Mucosa of gallbladder (tissue), 1 donor: Measurements from ENCODE around the gene UGT2B11. TPM values are rescaled to one million over a fixed set of nuclear protein-coding genes. Genes with fewer than 3 reads are reported as not detected.
A peak's percentile ranks its signal among the peaks of the same experiment; 100 is the strongest.
"Not testable (repeated sequence)": the region's sequence is repeated elsewhere in the genome, so short reads cannot be mapped to it uniquely, and the experiment has no call there.

Experiments
- DNase-seq: peaks from one replicate; pipeline ENCODE4 v3.0.0-alpha.2; 2020; ENCODE audit warnings: low spot score
- total RNA-seq: library from RNA; stranded (reverse); gene quantifications from one replicate; pipeline ENCODE4 v1.2.1, GENCODE V29; 2021
- donor health status: DM: no; HTN: no; CAD: no.

The UGT2B11 gene
- 26.2 TPM for total RNA-seq

DNA sequence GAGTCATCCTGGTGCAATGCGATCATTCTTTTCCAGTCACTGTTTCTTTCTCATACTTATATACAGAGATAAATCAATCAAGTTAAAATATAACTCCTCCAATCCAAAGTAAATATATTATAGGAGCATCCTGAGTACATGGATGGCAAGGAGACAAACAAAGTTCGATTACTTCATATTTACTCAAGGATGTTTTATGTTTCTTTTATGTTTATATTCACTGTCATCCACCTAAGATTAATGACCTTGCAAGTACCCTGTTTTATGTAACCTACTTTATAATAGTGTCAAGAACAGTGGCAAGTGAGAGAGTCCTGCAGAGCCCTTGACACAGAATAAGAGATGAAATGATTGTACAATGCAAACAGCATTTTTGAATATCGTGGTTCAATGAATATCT lies at the start of gene UGT2B11:
TSS of gene UGT2B11 (minus strand) at position 33 of the 400 bp plus-strand sequence. CDS start at position 7, 26 bp downstream.
- no peak for DNase-seq

DNA sequence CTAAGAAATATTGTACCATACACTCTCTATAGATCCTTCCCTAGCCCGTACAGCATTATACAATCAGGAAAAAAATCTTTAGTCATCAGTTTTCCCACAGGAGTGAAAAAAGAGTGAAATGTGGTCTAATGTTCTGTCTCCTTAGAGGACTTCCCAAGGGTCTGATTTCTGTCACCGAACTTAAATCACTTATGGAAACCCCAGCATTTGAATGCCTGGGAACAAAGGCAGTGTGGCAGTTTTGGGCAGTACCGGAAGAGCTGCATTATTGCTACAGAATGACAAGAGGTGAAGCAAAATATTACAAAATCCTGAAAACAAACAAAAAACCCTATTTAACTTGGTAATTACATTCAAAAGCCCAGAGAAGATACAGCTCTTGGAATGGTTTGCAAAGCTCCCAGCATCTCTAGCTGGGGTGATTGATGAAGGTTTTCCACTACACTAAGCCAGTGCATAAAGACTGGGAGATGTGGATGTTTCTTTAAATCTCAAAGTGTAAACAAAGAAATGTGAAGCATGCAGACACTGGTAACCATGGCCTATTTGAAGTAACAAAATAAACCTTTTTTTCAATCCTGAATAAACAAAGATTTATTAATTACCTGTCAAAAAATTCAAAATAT lies 38.7 kb upstream of the UGT2B11 start:
- not testable (repeated sequence) for DNase-seq

GRCh38 chr4:69250884-69251283 lies 36.3 kb upstream of the UGT2B11 start:
- DNase-seq, result not testable (repeated sequence)

GRCh38 chr4:69242562-69243240 lies 28.2 kb upstream of the UGT2B11 start:
- DNase-seq, result not testable (repeated sequence)

DNA sequence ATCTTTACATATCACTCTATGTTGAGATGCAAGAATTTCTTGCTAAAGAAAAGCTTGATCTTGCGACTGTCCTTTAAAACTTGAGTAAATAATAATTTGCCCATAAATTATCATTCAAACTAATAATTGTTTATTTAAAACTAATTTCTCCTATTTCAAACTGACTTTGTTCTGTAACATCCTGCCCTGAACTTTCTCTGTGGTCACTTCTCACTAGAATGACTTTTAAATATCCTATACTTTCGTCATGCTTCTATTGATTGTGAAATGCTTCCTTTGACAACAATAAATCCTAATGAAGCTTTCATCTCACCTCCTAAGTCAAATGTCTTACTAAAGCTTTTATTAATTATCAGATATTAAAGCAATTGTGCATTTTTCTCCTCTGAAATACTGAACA lies 27.2 kb upstream of the UGT2B11 start:
- DNase-seq, result not testable (repeated sequence)

DNA sequence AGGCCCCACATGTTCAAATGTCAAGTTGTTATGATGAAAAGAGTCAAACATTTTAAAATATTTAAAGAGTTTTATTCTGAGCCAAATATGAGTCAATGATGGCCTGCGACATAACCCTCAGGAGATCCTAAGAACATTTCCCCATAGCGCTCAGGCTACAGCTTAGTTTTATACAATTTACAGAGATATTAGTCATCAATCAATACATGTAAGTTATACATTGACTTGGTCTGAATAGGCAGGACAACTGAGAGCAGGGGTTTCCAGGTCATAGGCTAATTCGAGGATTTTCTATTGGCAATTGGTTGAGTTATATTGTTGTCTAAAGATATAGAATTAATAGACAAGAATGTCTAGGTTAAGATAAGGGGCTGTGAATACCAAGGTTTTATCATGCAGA lies 26.2 kb upstream of the UGT2B11 start:
- DNase-seq, result peak; percentile 32

DNA sequence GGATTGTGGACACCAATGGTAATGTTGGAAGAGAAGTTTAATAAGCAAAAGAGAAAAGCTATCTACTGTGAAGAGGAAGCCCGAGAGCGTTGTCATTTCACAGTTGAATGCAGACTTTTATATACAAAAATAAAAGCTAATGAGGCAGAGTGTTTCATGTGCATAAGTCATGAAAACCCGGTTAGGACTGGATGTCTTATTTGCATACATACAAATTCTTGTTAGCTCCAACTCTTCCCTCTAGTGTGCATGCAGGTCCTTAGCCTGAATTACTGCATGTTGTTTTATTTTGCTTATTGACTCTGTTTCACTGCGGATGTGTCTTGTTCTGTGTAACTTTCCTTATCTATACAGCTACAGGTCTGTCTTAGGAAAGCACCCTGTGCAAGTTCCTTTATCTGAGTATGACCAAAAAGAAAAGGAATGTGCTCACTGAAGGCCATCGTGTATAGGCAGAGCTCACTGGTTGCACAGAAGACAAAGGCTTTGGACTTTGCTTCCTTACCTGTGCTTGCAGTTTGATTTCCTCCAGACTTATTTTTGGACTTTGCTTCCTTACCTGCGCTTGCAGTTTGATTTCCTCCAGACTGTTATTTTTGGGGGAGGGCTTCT lies 25.1 kb upstream of the UGT2B11 start:
- peak; percentile 69 for DNase-seq

DNA sequence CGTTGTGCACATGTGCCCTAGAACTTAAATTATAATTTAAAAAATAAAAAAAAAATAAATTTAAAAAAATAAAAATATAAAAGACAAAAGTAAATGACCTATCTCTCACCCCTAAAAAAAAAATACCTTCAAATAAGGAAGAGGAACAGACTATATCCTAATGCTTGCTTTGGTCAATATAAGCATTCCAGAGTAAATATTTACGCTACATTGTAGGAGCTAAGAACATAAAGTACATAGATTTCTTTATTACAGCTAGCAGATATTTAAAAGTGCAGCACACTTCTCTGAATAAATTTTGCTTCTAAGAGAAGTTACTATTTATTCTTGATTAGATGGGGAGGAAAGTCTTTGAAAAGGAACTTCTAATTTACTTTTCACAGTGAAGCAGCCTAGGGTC lies 24.5 kb upstream of the UGT2B11 start:
- DNase-seq, result no peak

- no peak for DNase-seq
These were observed 10.3 kb upstream of the UGT2B11 start for GRCh38 chr4:69224891-69225290.

- not testable (repeated sequence) for DNase-seq
These were observed 8.7 kb upstream of the UGT2B11 start for GRCh38 chr4:69223277-69223676.

DNA sequence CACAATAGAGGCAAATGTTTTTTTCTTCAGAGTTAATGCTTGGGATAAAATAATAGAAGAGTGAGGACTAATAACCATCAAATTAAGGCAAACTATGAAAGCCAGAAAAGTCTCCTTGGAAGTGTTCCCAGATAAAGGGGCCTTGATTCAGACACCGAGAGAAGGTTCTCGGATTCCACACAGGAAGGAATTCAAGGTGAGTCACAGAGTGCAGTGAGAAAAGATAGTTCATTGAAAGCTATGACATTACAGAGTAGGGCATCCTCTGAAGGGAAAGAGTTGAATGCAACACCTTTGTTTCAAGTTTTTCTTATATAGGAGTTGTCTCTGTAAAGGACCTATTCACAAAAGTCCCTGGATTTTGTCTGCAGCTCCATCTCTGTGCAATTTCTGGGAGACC lies 3.9 kb upstream of the UGT2B11 start:
- not testable (repeated sequence) for DNase-seq

DNA sequence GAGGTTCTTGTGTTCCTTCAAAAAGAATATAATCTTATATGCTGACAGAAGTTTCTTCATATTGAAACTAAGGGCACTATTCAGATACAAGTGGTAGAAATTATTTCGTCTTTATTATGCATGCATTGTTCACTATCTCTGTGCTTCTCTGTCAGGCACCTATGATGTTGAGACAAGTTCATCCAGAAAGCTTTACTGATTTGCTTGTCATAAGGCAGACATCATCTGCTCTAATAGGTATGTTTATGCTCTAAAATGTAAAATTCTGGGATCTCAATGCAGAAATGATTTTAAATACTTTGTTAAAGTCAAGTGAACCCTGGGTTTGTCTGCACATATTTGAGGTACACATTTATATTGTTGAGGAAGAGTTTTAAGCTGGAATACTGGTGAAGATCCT lies 3.6 kb downstream of the UGT2B11 start:
- DNase-seq, result no peak

DNA sequence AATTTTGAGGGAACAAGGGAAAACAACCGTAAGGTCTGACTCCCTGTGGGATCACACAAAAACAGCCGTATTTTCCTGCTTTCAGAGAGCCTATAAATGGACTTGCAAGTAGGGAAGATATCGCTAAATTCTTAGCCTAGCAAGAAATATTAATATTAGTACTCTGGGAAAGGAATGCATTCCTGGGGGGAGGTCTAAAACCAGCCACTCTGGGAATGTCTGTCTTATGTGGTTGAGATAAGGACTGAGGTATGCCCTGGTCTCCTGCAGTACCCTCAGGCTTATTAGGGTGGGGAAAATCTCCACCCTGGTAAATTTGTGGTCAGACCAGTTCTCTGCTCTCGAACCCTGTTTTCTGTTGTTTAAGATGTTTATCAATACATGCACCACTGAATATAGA lies 16.0 kb downstream of the UGT2B11 start:
- not testable (repeated sequence) for DNase-seq

GRCh38 chr4:69196209-69196965 lies 18.2 kb downstream of the UGT2B11 start:
- no peak for DNase-seq

DNA sequence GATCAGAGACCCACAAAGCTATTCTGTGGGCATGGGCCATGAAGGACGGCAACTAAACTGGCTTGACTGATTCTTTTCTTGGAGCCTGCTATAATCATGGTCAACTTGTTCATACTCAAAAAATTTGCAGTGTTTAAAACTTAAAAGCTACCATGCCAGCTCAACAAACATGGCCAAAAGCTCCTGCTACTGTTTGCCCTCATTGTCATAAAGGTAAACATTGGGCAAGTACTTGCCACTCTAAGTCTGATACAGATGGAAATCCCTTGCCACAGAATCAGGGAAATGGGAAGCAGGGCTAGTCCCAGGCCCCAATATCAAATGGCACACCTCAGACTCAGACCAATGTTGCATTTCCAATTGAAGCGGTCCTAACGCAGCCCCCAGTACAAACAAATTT lies 20.4 kb downstream of the UGT2B11 start:
- DNase-seq, result no peak

GRCh38 chr4:69191905-69192304 lies 22.6 kb downstream of the UGT2B11 start:
- not testable (repeated sequence) for DNase-seq

GRCh38 chr4:69190621-69191020 lies 23.9 kb downstream of the UGT2B11 start:
- not testable (repeated sequence) for DNase-seq

GRCh38 chr4:69181519-69182169 lies 32.9 kb downstream of the UGT2B11 start:
- not testable (repeated sequence) for DNase-seq

DNA sequence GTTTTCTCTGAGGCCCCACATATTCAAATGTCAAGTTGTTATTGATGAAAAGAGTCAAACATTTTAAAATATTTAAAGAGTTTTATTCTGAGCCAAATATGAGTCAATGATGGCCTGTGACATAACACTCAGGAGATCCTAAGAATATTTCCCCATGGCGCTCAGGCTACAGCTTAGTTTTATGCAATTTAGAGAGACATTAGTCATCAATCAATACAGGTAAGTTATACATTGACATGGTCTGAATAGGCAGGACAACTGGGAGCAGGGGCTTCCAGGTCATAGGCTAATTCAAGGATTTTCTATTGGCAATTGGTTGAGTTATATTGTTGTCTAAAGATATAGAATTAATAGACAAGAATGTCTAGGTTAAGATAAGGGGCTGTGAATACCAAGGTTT lies 34.7 kb downstream of the UGT2B11 start:
- peak; percentile 52 for DNase-seq

DNA sequence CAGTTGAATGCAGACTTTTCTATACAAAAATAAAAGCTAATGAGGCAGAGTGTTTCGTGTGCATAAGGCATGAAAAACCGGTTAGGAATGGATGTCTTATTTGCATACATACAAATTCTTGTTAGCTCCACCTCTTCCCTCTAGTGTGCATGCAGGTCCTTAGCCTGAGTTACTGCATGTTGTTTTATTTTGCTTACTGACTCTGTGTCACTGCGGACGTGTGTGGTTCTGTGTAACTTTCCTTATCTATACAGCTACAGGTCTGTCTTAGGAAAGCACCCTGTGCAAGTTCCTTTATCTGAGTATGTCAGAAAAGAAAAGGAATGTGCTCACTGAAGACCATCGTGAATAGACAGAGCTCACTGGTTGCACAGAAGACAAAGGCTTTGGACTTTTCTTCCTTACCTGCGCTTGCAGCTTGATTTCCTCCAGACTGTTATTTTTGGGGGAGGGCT lies 35.8 kb downstream of the UGT2B11 start:
- not testable (repeated sequence) for DNase-seq
